Memory B cell (primary cell): ENCODE measurements around the gene TSTD1.
A peak's percentile ranks its signal among the peaks of the same experiment; 100 is the strongest.

Source experiments
- ATAC-seq: fragments of 150-1000 bp; cut with Tn5 transposase; 2 replicates; pipeline ENCODE4 v1.10.0; 2021; ENCODE audit warnings: low read depth, mild to moderate bottlenecking, moderate library complexity
- DNase-seq, 2 donors: peaks; one replicate each; pipeline ENCODE4 v3.0.0; 2022; ENCODE audit warnings: low spot score in 2 of 2
- H3K27ac Mint-ChIP-seq: one replicate; pipeline ENCODE4 v1.8.0; 2022; ENCODE audit warnings: mild to moderate bottlenecking, moderate library complexity, mixed read lengths
- H3K27me3 Mint-ChIP-seq: one replicate; pipeline ENCODE4 v1.8.0; 2022; ENCODE audit warnings: mixed read lengths
- H3K36me3 Mint-ChIP-seq: one replicate; pipeline ENCODE4 v1.8.0; 2022; ENCODE audit warnings: mild to moderate bottlenecking, mixed read lengths
- H3K4me1 Mint-ChIP-seq: one replicate; pipeline ENCODE4 v1.8.0; 2022; ENCODE audit warnings: mixed read lengths
- H3K4me3 Mint-ChIP-seq: one replicate; pipeline ENCODE4 v1.8.0; 2022; ENCODE audit warnings: mild to moderate bottlenecking, moderate library complexity, mixed read lengths
- H3K9me3 Mint-ChIP-seq: one replicate; pipeline ENCODE4 v1.8.0; 2022; ENCODE audit warnings: mixed read lengths

Gene TSTD1

DNA sequence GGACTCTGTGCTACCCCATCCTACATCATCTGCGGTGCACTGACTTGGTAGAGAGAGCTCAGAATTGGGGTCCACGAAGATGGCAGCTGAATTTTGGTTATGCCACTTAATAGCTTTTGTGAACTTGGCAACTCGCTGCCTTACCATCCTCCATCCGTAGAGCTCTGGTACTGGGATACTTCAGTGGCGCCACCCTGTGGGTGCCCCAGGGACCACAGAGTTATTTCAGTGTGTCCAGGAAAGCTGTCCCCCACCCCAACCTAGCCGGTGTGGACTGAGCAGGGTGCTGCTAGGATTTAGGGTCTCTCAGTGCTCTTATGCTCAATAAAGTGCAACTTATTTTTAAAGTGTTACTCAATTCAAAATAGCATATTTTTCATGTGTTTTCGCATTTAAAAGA is 16.0 kb upstream of the TSTD1 start:
- ATAC-seq, result no peak
- Mint-ChIP-seq H3K27me3 (no peaks in the 10 kb centered on the region), H3K27ac (no peak overlapping the region), H3K9me3 (no peaks in the 10 kb centered on the region), H3K36me3 (peaks cover 35% of the 10 kb centered on the region), H3K4me3 (no peak overlapping the region), H3K4me1 (peaks cover 12% of the 10 kb centered on the region)
- DNase-seq, result no peak

DNA sequence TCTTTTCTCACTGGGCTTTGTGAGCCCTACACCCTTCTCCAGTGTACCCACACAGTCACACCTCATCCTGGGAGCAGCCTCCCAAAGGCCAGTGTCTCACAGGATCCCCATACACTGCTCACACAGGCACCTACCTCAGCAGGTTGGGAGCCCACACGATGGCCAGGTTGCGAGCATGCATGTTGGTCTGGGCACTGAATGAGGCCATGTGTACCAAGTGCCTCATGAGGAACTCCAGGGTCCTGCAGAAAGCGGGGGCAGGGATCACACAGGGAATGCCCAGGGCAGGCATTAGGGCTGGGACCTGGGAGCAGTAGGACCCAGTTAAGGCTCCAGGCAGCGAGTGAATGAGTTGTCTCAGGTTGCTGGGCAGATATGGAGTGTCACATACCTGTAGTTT is 15.5 kb upstream of the TSTD1 start:
- ATAC-seq (no peak), DNase-seq (no peak)
- Mint-ChIP-seq H3K9me3 (no peaks in the 10 kb centered on the region), H3K4me3 (no peak overlapping the region), H3K27ac (no peak overlapping the region), H3K27me3 (no peaks in the 10 kb centered on the region), H3K4me1 (peaks cover 10% of the 10 kb centered on the region), H3K36me3 (peaks cover 35% of the 10 kb centered on the region)

DNA sequence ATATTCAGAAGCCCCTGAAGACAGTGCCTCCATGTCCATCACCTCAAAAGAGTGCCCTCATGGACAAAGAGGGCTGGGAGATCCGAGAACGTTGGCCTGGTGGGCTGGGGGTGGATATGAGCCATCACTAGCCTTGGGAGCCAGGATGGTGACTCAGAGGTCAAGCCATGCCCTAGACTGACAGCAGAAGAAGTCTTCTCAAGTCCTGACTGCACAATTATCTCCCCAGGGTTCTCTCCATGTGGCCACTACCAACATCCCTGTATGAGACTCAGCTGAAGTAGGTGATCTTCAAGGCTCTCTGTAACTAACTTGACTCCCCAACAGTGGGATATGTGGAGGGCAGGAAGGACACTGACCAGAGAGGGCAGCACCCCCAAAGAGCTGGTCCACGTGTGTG is 14.1 kb upstream of the TSTD1 start:
- Mint-ChIP-seq H3K4me3 (no peak overlapping the region), H3K27ac (peak overlapping the region; percentile 65), H3K36me3 (peaks cover 44% of the 10 kb centered on the region), H3K27me3 (no peaks in the 10 kb centered on the region), H3K9me3 (no peaks in the 10 kb centered on the region), H3K4me1 (peaks cover 19% of the 10 kb centered on the region)
- DNase-seq, result no peak
- no peak for ATAC-seq

DNA sequence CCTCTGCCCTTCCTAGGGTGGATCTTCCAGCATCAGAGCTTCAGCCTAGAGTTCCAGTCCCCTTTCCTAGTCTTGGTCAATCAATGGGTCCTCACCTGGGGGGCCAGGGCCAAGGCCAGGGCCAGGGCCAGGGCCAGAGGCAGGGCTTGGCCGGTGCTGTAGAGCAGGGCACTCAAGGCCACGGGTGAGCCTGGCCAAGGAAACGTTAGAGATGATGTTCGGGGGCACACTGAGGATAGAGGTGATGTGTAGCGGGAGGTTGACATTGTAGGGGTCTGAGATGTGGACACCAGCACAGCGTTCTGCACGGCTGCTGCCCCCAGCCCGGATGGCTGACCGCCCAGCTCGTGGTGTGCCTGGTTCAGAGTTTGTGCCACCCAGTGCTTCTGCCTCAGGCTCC is 12.5 kb upstream of the TSTD1 start:
- H3K36me3 Mint-ChIP-seq, result peaks cover 38% of the 10 kb centered on the region
- H3K27ac Mint-ChIP-seq, result no peak overlapping the region
- peaks cover 27% of the 10 kb centered on the region for H3K4me1 Mint-ChIP-seq

DNA sequence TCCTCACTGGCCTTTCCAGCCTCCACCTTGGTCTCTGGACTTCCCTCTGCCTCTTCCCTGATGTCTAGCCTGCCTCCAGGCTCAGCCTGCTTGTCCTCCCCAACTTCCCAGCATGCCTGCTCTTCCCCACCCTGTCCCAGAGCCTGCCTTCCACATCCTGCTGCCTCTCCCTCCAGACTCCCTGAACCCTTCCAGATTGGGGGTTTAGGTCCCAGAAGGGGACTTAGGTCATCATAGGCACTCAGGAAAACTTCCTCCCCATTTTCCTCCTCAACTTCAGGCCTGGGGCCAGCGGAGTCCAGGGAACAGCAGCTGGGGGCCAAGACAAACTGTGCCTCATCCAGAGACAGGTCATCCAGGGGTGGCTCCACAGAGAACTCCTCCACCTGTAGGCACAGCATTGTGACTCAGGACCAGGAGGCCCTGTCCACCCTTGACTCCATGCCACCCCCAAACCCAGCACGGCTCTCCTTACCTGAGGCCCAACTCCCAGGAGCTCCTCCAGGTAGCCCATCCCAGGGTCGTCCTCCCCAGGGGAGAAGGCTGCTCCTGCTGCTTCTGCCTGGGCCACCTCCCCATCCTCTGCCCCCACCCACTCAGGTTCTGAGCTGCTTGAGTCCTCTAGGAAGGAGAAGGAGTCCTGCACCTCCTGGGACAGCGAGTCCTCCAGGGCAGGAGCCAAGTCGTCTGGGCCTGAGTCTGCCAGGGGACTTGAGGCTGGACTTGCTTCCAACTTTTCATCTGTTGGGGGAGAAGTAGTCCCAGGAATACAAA is 10.4 kb upstream of the TSTD1 start:
- no peaks in the 10 kb centered on the region for H3K9me3 Mint-ChIP-seq
- no peak overlapping the region for H3K4me3 Mint-ChIP-seq
- peaks cover 33% of the 10 kb centered on the region for H3K36me3 Mint-ChIP-seq
- ATAC-seq, result no peak
- H3K27me3 Mint-ChIP-seq, result no peaks in the 10 kb centered on the region
- H3K27ac Mint-ChIP-seq, result peak overlapping the region; percentile 97
- H3K4me1 Mint-ChIP-seq, result peaks cover 25% of the 10 kb centered on the region
- no peak for DNase-seq

More for the DNA sequence above, 12.5 kb upstream of the TSTD1 start:
- Mint-ChIP-seq H3K4me3 (no peak overlapping the region), H3K27me3 (no peaks in the 10 kb centered on the region), H3K9me3 (no peaks in the 10 kb centered on the region)
- ATAC-seq (no peak), DNase-seq (no peak)

DNA sequence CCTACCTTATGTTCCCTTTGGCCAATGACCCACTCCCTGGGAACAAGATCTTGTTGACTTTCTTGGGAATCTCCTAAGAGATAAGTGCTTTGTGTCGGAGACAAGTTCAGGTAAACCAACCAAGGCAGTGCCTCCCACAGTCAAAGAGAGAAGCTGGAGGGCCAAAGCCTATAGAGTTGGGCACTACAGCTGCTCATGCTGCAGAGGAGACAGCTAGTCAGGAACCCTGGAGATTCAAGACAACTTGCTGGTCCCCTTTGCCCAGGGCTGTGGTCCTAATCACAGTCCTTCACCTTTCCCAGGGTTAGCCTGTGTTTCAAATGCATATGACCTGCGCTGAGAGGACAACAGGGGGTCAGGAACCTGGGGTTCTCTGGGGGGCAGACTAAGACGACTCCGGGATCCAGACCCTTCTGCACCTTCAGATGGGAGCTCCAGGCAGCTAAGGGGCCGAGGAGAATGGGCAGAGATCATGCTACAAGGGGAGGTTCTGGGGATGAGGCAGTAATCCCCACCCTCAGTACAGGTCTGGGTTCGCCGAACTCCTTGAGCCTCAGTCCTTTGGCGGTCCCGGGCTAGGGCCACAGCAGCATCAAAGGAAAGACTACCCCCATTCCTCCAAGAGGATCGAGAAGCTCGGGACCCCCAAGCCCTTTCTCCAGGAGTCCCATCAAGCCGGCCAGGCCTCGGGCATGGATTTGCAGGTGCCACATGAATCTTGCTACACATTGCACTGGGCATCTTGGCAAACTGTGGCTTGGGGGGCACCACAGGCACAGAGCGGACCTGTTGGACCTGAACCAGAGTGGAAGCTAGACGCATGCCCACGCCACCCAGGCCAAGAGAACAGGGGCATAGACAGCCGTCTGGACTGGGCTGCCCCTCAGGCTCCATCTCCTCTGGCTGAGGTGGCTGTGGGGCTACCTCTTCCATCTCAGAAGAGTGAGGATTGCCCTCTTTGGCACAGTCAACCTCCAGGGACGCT is 9.0 kb upstream of the TSTD1 start:
- H3K27ac Mint-ChIP-seq, result peak overlapping the region; percentile 97
- H3K4me3 Mint-ChIP-seq, result no peak overlapping the region
- DNase-seq (no peak), ATAC-seq (no peak)
- H3K4me1 Mint-ChIP-seq, result peaks cover 27% of the 10 kb centered on the region
- no peaks in the 10 kb centered on the region for H3K27me3 Mint-ChIP-seq
- H3K36me3 Mint-ChIP-seq, result peaks cover 32% of the 10 kb centered on the region
- H3K9me3 Mint-ChIP-seq, result no peaks in the 10 kb centered on the region

DNA sequence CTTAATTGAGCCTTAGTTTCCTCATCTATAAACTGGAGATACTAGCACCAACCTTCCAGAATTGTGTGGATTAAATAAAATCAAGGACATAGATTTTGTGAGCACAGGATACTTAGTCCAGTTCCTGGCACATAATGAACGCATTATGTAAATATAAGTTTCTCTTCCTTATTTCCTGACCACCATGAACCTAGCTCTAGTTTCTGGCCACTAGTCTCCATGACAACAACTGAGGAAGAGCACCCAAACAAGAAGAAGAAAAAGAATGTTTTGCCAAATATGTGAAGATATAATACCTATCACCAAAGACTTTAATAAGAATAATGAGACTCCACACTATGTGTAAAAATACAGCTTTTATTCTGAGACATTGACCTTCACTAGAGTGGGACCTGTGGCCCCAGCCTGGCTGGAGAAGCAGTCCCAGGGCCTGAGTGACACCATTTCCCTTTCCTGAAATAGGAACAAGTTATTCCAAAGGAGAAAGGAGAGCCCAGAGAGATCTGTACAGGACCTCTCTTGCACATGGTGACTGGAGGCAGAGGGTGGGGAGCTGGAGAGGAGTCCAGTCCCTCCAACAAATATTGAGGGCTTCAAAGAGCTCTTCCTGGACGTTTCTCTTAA is 8.0 kb upstream of the TSTD1 start:
- Mint-ChIP-seq H3K4me3 (peak overlapping the region; percentile 94), H3K36me3 (peaks cover 37% of the 10 kb centered on the region), H3K27me3 (no peaks in the 10 kb centered on the region), H3K4me1 (peaks cover 36% of the 10 kb centered on the region), H3K27ac (peak overlapping the region; percentile 97), H3K9me3 (no peaks in the 10 kb centered on the region)
- DNase-seq (peak; percentile 46 to 53), ATAC-seq (peak; percentile 56)

DNA sequence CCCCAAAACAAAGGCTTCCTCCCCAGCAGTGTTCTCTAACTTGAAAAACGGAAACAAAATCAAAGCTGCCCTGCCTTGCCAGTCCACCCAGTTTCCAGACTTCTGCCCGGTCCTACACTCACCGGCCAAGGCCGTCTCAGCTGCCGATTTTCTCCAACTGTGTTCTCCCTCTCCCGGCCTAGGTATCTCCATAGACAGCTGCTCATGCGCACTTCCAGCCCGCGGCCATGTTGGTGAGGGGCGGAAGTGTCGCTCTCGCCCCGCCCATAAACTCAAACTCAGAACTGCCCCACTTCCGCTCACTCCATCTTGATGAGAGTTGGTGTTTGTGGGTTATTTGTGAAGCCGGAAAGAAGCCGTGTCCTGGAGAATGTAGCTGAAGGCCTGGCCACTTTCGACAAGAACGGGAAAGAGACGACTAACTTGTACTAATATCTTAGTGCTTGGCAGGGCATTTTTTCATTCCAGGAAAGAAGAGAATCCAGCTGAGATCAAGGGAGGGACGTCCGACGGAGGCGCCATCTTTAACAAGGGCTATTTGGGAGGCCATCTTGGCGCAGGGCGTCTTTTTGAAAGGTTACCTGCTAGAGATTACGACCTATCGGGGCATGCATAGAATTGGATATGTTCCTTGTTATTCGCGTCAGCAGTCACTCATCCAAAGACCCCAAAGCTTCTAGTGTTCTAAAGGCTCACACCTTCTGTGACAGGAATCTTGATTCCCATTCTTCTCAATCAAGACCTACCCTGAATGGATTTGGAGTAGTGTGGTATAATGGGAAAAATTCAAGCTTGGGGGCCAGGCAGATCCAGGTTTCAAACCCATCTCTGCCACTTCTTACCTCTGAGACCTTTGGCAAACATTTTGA is 7.2 kb upstream of the TSTD1 start, which contains the start of gene USF1:
Gene USF1 (minus strand): TSS at position 242 of the 869 bp plus-strand sequence. CDS start 2,702 bp downstream, outside the sequence.
- no peaks in the 10 kb centered on the region for H3K27me3 Mint-ChIP-seq
- H3K4me3 Mint-ChIP-seq, result peak within 1 kb of the TSS; percentile 94
- ATAC-seq, result peak; percentile 71
- no peaks in the 10 kb centered on the region for H3K9me3 Mint-ChIP-seq
- peak within 1 kb of the TSS; percentile 97 for H3K27ac Mint-ChIP-seq
- peaks cover 39% of the 10 kb centered on the region for H3K36me3 Mint-ChIP-seq
- H3K4me1 Mint-ChIP-seq, result peaks cover 41% of the 10 kb centered on the region
- DNase-seq, result peak; percentile 92 to 94

DNA sequence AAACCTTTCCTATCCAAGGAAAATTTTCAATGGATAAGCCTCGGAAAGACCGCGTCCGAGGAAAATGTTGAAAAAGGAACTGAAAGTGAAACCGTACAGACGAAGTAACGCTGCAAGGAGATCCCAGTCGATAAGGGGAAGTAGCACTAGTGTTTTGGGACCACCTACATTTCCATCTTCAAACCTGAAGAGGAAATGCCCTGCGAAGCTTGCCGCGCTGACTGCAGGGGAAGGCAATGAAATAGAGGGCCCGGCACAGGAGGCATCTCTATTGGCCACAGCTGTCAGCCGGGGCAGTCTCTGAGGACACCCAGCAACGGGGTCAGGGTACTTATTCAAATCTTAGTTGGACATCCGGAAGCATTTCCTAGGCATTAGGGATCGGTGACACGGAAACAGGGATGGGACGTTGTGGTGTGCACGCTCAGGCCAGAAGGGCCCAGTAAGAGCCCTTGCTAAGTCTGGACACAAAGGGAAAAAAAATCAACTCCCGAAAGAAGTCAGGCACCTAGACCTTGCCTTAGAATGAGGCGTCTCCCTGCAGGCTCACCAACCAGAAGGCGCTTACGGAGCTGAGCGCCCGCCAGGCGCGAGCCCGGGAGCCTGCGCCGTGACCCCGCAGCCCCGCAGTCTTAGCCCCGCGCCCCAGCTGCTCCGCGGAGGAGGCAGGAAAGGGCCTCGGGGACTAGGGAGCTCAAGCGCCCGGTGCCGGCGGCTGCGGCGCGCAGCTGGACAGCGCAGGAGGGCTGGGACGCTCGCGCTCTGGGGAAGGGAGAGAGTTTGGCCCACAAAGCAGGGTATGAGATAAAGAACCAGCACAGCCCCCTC is 6.4 kb upstream of the TSTD1 start:
- ATAC-seq (peak; percentile 62), DNase-seq (peak; percentile 63 to 66)
- Mint-ChIP-seq H3K36me3 (peaks cover 39% of the 10 kb centered on the region), H3K4me1 (peaks cover 41% of the 10 kb centered on the region), H3K9me3 (no peaks in the 10 kb centered on the region), H3K27ac (peak overlapping the region; percentile 97), H3K27me3 (no peaks in the 10 kb centered on the region), H3K4me3 (peak overlapping the region; percentile 94)

DNA sequence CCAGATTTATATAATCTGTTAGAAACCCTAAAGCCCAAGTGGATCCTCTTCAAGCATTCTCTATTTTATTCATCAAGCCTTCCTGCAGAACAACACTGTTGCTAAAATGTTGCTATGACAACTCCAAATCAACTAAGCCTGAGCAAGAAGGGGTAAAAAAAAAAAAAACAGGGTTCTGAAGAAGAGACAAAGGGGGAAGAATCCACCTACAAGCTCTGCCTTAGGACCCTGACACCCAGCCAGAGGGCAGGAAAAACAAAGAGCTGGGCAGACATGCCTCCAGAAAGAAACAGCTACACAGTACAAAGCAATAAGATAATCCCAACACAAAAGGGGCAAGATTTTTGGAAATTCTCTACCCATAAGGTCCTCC is 5.8 kb upstream of the TSTD1 start:
- peak overlapping the region; percentile 94 for H3K4me3 Mint-ChIP-seq
- H3K9me3 Mint-ChIP-seq, result no peaks in the 10 kb centered on the region
- no peak for ATAC-seq
- H3K27me3 Mint-ChIP-seq, result no peaks in the 10 kb centered on the region
- peaks cover 41% of the 10 kb centered on the region for H3K4me1 Mint-ChIP-seq
- H3K27ac Mint-ChIP-seq, result peak overlapping the region; percentile 97
- peaks cover 39% of the 10 kb centered on the region for H3K36me3 Mint-ChIP-seq
- no peak for DNase-seq

DNA sequence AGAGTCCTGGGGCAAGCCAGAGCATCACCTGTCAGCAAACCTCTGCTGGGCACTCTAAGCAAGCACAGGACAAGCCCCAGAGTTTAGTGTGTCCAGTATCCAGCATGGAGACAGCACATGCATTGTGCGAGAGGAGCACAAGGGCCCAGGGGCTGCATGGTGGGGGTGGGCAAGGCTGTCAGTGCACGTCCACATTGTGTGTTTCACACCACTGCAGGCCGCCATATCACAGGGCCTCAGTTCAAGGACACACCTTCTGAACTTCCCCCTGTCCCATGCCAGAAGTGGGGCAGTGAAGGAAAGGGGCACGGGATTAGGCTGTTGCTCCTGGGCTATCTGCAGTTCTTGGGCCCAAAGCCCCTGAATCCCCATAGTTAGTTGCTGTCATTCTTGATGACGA is 782 bp upstream of the TSTD1 start:
- H3K36me3 Mint-ChIP-seq, result peaks cover 27% of the 10 kb centered on the region
- H3K27ac Mint-ChIP-seq, result peak overlapping the region; percentile 82
- peak overlapping the region; percentile 70 for H3K4me3 Mint-ChIP-seq
- no peaks in the 10 kb centered on the region for H3K27me3 Mint-ChIP-seq
- peaks cover 24% of the 10 kb centered on the region for H3K4me1 Mint-ChIP-seq
- ATAC-seq, result no peak
- no peak for DNase-seq
- H3K9me3 Mint-ChIP-seq, result no peaks in the 10 kb centered on the region

DNA sequence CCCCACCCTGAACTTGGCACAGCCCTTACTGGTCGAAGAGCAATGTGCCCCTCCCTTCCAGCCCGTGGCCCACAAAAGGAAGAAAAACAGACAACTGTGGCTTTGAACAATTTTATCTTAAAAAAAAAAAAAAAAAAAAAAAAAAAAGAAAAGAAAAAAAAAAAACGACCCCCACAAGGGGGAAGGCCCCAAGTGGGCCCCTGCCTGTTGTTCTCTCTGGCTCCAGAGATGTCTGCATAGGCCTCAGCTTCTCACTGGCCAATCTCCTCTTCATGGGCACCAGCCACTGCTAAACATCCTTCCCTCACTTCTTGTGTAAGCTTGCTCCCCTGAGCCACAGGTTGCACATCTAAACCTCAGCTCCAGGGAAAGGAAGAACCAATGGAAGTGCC is 386 bp upstream of the TSTD1 start:
- Mint-ChIP-seq H3K27me3 (no peaks in the 10 kb centered on the region), H3K4me1 (peaks cover 24% of the 10 kb centered on the region), H3K27ac (peak overlapping the region; percentile 82), H3K36me3 (peaks cover 27% of the 10 kb centered on the region), H3K9me3 (no peaks in the 10 kb centered on the region), H3K4me3 (peak overlapping the region; percentile 84)
- ATAC-seq (no peak), DNase-seq (no peak)
